ENCODE measurements around the gene COL5A2.

The COL5A2 gene

DNA sequence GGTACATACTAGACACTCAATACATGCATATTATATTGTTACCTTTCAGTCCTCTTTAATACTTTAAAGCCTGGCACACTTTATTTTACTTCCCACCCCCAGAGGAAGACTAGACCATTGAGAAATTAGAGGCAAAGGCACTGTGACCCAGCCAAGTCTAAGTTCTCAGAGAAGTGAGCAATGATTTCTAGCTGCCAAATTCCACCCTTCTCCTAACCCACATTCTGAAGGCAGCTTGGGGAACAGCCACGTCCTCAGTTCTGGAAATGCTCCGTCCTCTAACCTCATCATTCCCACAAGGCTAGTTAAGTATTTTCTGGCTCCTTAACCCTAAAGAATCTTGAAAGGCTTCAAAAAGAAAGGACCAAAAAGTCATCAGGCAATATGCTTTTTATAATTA is 86.6 kb downstream of the COL5A2 start:
- Histone ChIP-seq H3K79me2 (ENCODE audit: insufficient read depth, low read depth) (no peaks in the 10 kb centered on the region), H4K20me1 (ENCODE audit: insufficient read depth) (no peaks in the 10 kb centered on the region), H3K36me3 (ENCODE audit: insufficient read depth) (no peaks in the 10 kb centered on the region), H3K27ac (no peak overlapping the region), H2AFZ (ENCODE audit: low read depth) (no peak overlapping the region), H3K4me1 (ENCODE audit: low read depth, poor library complexity, severe bottlenecking) (no peaks in the 10 kb centered on the region), H3K27me3 (ENCODE audit: insufficient read depth, low read depth) (no peaks in the 10 kb centered on the region), H3K9ac (no peak overlapping the region), H3K4me2 (no peak overlapping the region), H3K4me3 (IDR thresholded peaks at IDR 0.05; ENCODE audit: insufficient read depth, low read depth, low read length) (no peak overlapping the region)
- TF ChIP-seq, protein P1, sequence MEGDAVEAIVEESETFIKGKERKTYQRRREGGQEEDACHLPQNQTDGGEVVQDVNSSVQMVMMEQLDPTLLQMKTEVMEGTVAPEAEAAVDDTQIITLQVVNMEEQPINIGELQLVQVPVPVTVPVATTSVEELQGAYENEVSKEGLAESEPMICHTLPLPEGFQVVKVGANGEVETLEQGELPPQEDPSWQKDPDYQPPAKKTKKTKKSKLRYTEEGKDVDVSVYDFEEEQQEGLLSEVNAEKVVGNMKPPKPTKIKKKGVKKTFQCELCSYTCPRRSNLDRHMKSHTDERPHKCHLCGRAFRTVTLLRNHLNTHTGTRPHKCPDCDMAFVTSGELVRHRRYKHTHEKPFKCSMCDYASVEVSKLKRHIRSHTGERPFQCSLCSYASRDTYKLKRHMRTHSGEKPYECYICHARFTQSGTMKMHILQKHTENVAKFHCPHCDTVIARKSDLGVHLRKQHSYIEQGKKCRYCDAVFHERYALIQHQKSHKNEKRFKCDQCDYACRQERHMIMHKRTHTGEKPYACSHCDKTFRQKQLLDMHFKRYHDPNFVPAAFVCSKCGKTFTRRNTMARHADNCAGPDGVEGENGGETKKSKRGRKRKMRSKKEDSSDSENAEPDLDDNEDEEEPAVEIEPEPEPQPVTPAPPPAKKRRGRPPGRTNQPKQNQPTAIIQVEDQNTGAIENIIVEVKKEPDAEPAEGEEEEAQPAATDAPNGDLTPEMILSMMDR (conservative IDR thresholded peaks at IDR 0.05; ENCODE audit: low read depth, low read length): no peak

DNA sequence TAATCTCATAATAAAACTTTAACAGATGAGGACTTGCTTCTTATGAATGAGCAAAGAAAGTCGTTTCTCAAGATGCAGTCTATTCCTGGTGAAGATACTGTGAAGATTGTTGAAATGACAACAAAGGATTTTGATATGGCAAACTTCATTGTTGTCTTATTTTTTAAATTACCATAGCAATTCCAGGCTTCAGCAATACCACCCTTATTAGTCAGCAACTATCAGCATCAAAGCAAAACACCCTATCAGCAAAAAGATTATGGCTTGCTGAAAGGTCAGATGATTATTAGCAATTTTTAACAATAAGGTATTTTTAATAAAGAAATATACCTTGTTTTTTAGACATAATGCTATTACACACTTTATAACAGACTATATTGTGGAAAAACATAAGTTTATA is 88.3 kb downstream of the COL5A2 start:
- no peak overlapping the region for H2AFZ ChIP-seq (ENCODE audit: low read depth)
- TF ChIP-seq, protein P1 (conservative IDR thresholded peaks at IDR 0.05; ENCODE audit: low read depth, low read length): no peak
- H4K20me1 ChIP-seq (ENCODE audit: insufficient read depth): no peaks in the 10 kb centered on the region
- no peaks in the 10 kb centered on the region for H3K27me3 ChIP-seq (ENCODE audit: insufficient read depth, low read depth)
- no peak overlapping the region for H3K9ac ChIP-seq
- H3K4me2 ChIP-seq: no peak overlapping the region
- no peaks in the 10 kb centered on the region for H3K79me2 ChIP-seq (ENCODE audit: insufficient read depth, low read depth)
- H3K36me3 ChIP-seq (ENCODE audit: insufficient read depth): no peaks in the 10 kb centered on the region
- no peak overlapping the region for H3K27ac ChIP-seq
- H3K4me1 ChIP-seq (ENCODE audit: low read depth, poor library complexity, severe bottlenecking): no peaks in the 10 kb centered on the region
- no peak overlapping the region for H3K4me3 ChIP-seq (IDR thresholded peaks at IDR 0.05; ENCODE audit: insufficient read depth, low read depth, low read length)

- H3K36me3 ChIP-seq (ENCODE audit: insufficient read depth): no peaks in the 10 kb centered on the region
Observed at GRCh38 chr2:189088591-189089205, 90.9 kb downstream of the COL5A2 start.

GRCh38 chr2:189086710-189087109 is 92.9 kb downstream of the COL5A2 start:
- Histone ChIP-seq H3K79me2 (ENCODE audit: insufficient read depth, low read depth) (no peaks in the 10 kb centered on the region), H4K20me1 (ENCODE audit: insufficient read depth) (no peaks in the 10 kb centered on the region), H3K27me3 (ENCODE audit: insufficient read depth, low read depth) (no peaks in the 10 kb centered on the region), H3K4me1 (ENCODE audit: low read depth, poor library complexity, severe bottlenecking) (no peaks in the 10 kb centered on the region), H3K27ac (no peak overlapping the region), H3K36me3 (ENCODE audit: insufficient read depth) (no peaks in the 10 kb centered on the region), H3K4me3 (IDR thresholded peaks at IDR 0.05; ENCODE audit: insufficient read depth, low read depth, low read length) (no peak overlapping the region), H3K4me2 (no peak overlapping the region), H2AFZ (ENCODE audit: low read depth) (no peak overlapping the region), H3K9ac (no peak overlapping the region)
- TF ChIP-seq, protein P1 (conservative IDR thresholded peaks at IDR 0.05; ENCODE audit: low read depth, low read length): no peak

More at GRCh38 chr2:189088591-189089205, 90.9 kb downstream of the COL5A2 start:
- TF ChIP-seq, protein P1 (conservative IDR thresholded peaks at IDR 0.05; ENCODE audit: low read depth, low read length): no peak
- Histone ChIP-seq H3K4me2 (no peak overlapping the region), H3K4me1 (ENCODE audit: low read depth, poor library complexity, severe bottlenecking) (no peaks in the 10 kb centered on the region), H3K9ac (no peak overlapping the region), H3K27me3 (ENCODE audit: insufficient read depth, low read depth) (no peaks in the 10 kb centered on the region), H3K79me2 (ENCODE audit: insufficient read depth, low read depth) (no peaks in the 10 kb centered on the region), H3K27ac (no peak overlapping the region), H2AFZ (ENCODE audit: low read depth) (no peak overlapping the region), H3K4me3 (IDR thresholded peaks at IDR 0.05; ENCODE audit: insufficient read depth, low read depth, low read length) (no peak overlapping the region), H4K20me1 (ENCODE audit: insufficient read depth) (no peaks in the 10 kb centered on the region)

All from KMS-11 (cell line).